Activated T-helper 9 cell treated with anti-CD3 and anti-CD28 coated beads, Interleukin-2, amount 50 U/mL, for 16 hours (primary cell): ENCODE data around the gene RB1.

Experiments used
- DNase-seq: peaks from one replicate; pipeline ENCODE4 v3.0.0-alpha.2; 2020; ENCODE audit warnings: low read depth

The RB1 gene

DNA sequence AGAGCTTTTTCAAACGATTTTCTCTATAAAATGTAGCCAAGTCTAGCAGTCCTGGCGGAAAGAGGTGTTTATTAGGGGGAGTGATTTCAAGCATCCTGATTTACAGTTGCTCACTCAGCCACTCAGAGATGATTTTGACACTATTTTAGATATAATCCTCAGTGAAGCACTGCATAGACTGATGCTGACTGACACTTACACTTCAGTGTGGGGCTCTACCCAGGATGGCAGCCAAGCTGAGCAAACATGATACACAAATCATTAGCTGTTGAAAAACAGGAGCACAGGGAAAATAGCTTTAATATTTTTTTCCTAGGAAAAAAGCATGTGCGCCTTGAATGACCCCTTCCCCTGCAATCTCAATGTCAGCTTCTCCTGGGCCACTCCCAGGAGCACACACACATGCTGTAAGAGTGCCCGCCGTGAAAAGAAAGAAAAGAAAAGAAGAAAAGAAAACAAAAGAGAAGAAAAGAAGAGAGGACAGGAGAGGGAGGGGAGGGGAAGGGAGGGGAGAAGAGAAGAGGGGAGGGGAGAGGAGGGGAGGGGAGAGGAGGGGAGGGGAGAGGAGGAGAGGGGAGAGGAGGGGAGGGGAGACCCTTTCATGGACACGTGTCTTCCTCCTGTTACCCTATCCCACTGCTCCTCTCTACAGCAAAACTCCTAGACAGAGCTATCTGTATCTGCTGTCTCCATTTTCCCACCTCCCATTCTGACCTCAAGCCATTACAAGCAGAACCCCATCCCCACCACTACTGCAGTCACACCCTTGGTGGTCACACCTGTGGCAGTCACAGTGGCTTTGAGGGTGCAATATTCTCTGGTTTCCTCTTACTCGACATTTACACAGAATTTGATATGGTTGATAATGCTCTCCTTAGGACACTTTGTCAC is 193.0 kb downstream of the RB1 start:
- no peak for DNase-seq

DNA sequence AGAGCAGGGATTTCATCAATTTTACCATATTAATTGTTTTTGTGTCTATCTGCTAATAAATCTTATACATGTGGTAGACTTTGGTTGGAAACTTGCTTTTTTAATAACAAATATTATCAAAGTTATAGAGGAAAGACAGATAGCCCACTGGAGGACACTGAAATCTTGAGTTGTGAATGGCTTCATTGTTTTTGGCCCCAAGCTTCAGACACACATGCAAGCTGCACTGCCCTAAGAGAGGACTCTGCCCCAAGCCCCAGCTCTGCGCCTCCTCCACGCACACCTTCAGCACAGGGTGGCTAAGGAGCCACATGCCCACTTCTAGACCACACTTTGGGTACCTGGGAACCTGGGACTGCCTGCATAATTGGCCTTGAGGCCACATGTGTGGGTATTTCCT is 194.1 kb downstream of the RB1 start:
- no peak for DNase-seq

DNA sequence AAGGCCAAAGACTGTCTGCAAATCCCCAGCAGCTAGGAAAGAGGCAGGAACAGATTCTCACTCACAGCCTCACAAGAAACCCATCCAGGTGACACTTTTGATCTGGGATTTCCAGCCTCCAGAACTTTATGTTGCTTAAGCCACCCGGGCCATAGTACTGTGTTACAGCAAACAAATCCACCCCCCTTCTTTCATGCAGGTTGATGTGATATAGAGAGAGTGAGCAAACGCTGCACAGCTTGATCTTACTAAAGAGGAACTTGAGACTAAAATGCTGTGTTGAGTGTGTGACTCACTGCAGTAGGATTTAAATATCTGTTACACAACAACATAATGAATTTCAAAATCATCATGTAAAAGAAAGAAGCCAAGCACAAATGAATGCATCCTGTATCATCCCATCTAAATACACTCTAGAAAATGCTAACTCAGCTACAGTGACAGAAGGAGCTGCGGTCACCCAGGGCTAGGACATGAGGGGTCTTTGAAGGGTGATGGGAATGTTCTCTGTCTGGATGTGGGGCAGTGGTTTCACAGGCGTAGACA is 197.2 kb downstream of the RB1 start:
- no peak for DNase-seq

DNA sequence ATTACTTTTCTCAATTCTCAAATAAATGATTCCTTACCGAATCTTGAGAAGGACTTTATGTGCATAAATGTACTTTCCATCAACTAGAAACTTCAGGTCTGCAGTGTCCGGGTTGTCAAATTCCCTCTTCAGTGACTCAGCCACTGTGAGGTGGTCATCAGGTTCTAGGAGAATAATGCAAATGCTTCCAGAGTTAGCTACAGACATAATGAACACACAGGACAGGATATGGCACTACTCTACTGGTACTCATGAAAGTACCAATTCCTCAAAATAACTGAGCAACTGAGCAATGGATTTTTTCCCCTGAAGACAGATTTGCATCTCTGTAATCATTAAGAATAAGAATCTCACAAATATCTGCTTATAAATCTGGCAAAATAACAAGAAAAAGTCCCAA is 198.2 kb downstream of the RB1 start:
- DNase-seq: no peak

DNA sequence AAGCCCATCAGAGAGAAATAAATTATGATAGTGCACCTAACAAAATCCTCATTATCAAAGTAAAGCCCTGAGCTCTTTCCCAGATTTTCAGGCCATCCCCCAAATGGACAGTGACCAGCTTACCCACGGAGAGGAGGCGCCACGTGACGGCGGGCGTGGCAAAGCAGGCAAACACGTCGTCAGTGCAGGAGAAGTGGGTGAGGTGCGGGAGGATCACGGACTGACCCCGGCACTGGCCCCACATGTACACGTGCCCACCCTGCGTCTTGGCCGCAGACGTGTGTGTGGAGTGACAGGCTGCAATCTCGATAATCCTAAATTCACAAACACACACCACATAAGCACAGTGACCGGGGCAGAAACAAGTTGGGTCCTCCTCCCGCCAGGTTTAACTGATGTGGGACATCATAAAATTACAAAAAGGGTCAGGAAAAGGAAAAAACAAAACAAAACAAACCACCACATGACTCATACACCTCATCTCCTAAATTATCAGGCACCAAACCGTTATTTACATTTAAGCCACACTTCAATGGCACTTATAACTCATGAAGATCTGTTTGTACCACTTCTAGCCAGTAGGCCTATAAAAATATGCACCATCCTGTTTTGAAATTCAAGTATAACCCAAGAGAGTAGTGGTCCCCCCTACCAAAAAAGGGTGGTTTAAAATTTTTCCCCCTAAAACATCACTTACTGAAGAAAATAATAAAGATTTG is 199.2 kb downstream of the RB1 start:
- no peak for DNase-seq

DNA sequence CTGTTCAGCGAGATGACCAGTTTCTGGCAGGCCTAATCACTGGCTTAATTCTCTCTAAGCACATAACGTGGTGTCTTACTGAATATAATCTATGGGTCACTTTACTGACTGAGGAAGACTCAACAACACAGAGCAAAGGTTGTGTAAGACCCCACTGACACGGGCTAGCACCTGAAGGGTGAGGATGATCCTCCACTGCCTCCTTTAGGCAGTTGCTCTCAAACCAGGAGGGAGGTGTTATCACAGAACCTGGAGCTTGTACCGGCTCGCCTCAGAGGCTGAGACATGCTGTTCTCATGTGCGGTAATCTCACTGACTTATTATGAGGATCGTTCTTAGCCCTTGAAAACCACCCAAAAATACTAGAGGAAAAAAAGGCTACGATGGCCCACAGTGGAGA is 201.1 kb downstream of the RB1 start:
- DNase-seq: no peak

DNA sequence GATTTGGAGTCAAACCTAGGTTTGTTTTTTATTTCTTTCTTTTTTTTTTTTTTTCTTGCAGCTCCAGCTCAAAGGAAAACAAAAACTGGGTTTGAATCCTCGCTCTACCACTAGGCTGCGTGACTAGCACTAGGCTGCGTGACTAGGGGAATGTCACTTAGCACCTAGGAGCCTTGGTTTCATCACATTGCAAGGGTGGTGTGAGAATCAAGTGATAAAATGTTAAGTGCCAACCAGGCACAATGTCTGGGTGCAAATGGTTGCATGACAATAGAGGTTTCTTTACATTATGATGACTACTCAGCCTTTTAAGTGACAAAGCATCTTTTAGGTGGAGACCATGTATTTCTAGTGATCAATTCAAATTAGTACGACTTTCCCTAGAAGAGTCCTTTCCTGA is 201.5 kb downstream of the RB1 start:
- DNase-seq: no peak

DNA sequence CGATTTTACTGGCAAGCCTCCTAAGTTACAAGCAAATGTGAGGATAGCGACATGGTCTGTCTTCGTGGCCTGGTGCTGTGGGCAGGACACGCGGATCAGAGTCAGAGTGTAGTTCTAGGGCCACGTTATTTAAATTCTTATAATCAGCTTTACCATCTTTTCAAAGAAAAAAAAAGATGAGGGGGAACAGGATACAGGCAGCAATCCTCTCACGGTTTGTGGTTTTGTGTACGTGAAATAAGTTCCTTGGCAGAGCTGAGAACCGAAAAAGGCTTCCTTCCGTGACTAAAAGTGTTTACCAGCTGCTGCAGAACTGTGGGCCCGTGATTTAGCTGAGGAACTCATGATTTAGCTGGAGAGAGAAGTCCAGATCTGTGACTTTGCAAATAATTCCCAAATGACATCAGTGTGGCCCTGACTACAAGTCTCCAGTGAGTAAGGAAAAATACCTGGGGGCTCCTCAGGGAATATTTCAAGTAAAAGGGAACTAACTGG is 202.1 kb downstream of the RB1 start:
- no peak for DNase-seq

DNA sequence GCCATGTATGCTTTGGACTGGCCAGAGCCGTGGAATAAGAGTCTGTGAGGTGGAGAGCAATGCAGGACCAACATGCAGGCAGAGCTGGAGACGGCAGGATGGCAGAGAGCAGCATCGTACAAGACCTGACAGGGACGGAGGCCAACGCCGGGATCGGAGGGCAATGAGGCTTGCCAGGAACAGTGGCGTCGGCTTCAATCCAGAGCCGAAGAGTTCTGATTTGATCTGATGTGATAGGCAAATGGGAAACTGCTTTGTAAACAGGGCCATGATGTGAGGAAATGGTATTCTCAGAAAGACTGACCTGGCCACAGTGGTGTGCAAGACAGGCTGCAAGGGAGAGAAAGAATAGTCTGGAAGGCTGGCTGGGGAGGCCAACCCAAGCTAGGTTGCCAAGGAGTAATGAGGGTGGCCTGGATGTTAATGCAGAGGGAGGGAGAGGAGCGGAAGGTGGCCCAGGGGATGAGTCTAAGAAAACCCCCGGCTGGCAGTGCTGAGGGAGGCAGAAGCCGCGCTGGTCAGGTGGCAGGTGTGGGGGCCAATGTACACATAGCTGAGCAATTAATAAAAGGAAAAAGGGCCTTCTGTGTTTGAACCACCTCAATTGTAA is 202.6 kb downstream of the RB1 start:
- no peak for DNase-seq

DNA sequence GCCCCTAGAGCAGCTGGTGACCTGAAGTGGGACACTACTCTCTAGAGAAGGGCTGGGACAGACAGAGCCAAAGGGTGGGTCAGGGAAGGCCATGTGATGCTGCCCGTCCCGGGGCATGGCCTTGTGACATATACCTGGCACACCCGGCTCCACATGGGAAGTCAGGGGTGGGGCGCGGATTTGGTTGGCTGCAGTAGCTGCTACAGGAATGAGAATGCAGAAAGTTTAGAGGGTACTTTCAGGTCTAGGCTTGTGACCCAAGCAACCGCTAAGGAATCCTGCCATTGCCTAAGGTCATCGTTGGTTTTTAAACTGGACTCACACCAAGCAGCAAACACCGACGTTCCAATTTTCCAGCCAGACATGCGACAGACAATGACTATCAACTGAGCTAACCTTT is 203.5 kb downstream of the RB1 start:
- DNase-seq: no peak

DNA sequence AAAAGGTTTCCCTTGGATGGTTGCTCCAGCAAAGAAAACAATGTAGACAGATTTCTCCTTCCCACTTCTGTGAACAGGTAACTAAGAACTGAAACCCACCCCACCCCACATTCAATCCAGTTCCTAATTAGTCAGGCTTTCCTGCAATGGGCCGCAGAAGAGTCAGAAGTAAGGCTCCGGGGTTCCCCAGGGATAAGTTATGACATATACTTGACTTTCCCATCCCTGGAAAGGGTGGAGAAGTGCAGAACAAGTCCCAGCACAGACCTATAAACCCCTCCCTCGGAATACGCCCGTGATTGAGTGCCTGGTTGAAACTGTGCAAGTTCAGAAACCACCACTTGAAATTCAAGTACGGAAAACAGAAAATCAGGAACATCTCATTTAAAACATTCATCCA is 204.5 kb downstream of the RB1 start:
- DNase-seq: no peak

DNA sequence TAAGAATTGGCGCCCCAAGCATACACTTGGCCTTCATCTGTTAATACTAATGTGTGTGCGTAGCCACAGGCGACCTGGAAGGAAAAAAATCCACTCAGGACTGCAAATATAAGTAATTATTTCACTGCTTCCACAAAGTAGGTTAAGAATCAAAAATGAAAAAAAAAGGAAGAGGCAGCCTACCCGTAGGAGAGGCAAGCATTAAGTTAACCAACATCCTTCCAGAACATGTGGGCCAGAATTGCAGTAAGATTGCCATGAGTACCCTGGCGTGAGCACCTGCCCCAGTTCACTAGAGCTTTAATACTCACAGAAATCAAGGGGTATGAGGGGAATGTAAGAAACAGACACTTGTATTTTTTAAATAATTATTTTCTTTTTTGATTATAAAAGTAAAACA is 207.1 kb downstream of the RB1 start:
- DNase-seq: no peak

DNA sequence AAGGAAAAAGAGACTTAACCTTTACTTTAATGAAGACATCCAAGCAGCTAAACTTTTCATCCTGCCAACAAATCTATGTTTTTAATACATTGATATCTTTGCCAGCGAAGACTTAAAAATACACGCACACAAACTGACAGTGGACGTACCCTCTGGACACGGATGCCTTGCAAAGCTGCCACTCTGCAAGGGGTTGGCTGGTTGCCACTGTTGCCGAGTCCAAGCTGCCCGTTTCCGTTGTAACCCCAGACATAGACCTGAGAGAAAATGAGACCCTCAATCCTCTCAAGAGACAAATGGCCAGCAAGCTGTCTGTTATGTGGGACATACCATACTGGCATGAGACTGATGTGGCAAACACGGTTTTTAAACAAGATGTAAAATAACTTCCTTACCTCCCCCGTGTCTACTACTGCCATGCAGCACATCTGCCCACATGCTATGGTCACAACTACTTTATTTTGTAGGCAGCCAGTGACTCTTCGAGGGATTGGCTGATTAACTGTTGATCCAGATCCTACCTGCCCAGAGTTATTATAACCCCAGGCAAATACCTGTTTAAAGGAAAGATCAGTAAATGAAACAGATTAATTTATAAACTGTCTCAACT is 208.2 kb downstream of the RB1 start:
- DNase-seq: no peak

DNA sequence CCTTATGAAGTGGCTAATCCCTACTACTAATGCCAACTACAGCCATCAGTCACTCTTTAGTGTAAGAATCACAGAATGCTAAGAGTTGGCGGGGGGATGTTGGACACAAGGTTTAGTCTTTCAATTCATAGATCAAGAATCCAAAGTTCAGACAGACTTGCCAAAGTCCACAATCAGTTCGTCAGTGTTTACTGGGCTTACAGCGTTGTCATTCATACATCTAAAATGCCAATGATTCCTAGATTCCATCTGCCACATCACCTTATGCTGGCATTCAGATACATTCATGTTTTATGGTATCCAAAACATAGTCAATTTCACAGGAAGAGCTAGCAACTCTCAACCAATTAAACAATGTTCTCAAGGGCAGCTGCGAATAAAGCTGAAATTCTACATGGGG is 211.2 kb downstream of the RB1 start:
- DNase-seq: no peak

DNA sequence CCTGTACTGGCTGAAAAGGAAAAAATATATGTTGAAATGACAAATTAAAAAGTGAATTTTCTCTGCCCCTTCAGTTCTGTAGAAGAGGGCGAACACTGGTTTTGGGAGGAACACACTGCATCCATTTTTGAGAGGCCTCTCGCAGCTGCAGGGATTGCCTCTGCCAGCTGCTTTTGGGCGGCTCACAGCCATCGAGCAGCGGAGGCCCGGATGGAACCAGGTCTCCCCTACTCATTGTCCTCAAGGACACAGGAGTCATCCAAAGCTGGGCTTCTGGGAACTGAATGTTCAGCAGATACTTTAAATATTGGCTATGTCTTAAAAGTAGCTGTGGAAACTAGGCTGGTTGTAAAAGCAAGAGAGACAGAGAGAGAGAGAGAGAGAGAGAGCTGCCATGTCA is 212.2 kb downstream of the RB1 start:
- DNase-seq: no peak

DNA sequence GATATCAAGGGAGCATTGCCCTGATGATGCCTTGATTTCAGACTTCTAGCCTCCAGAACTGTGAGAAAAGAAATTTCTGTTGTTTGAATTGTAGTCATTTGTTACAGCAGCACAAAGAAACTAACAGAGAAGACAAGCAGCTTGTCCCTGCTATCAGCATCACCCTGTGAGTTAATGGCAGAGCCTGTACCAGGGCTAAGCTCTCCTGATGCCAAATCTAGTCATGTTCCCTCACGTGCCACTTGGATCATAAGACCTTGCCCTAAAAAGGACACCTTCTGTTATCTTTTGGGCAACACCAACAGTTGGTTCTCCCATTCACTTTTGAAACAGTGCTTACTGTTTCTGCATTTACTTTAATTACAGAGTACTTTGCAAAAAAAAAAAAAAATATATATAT is 214.5 kb downstream of the RB1 start:
- no peak for DNase-seq

DNA sequence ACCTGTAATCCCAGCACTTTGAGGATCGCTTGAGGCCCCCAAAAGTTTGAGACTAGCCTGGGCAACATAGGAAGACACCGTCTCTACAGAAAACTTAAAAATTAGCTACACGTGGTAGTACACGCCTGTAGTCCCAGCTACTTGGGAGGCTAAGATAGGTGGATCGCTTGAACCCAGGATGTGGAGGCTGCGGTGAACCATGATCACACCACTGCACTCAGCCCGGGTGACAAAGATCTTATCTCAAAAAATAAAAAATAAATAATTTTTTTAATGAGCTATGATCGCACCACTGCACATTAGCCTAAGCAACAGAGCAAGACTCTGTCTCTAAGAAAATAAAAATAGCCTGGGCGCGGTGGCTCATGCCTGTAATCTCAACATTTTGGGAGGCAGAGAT is 222.7 kb downstream of the RB1 start:
- no peak for DNase-seq

DNA sequence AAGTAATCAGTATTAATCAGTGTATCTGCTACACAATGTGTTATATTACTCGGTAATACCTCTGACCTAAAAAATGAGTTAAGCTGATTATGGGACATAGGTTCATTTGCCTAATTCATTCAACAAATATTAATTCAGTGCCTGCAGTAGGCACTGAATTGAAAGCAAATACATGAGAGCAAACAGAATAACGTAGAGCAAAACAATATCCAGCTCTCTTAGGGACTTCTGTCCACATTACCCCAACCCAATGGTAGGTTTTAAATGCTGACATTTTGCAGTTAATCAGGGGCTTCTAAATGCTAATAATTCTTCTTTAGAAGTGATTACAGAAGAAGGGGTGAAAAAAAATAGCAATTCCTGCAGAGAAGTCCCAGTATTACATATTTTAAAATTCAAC is 224.4 kb downstream of the RB1 start:
- DNase-seq: no peak

DNA sequence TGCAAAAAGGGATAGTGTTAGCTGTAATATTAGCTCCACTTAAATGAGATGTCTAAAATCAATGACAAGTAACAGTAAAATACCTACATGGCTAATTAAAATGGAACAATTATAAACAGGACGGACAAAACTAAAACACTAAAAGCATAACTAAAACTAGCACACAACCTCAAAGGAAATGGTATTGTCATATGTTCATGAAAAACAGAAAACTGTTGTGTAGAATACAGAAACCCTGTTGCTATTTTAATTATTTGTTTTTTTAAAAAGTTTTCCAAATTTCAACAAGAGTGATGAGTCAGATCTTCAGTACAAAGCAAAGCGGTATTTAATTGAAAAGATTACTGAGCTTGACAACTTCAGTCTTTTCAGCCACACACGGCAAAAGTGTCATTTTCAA is 225.2 kb downstream of the RB1 start:
- no peak for DNase-seq

DNA sequence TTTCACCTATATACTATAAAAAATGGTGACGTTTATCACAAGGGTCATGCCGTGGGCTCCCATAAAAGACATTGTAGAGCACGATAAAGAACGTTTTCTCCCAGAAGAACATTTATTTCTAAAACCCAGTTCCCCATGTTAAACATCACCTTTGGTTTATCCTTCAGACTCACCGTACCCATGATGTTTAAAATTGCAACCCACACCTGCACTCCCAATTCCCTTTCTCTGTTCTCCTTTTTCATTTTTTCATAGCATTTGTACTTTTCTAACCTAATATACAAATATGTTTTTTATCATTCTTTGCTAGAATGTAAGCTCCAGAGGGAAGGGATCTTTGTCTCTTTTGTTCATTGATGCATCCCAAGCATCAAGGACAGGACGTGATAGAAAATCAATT is 227.3 kb downstream of the RB1 start:
- no peak for DNase-seq
